ENCODE data around the gene GRHPR.
"Not testable (repeated sequence)": the region's sequence is repeated elsewhere in the genome, so short reads cannot be mapped to it uniquely, and the experiment has no call there.

Gene GRHPR

GRCh38 chr9:37383393-37383792 lies 39.1 kb upstream of the GRHPR start:
- H3K36me3 ChIP-seq (ENCODE audit: control insufficient read depth, insufficient read depth, low read length): no peaks in the 10 kb centered on the region
- H3K27ac ChIP-seq (ENCODE audit: low read depth, low read length): no peak overlapping the region
- no peaks in the 10 kb centered on the region for H3K4me1 ChIP-seq (ENCODE audit: control insufficient read depth, insufficient read depth, low read length)
- H3K27me3 ChIP-seq (ENCODE audit: control insufficient read depth, insufficient read depth, low read length): no peaks in the 10 kb centered on the region
- no peak overlapping the region for H3K4me3 ChIP-seq (ENCODE audit: low read length)
- no peak overlapping the region for H3K9ac ChIP-seq (ENCODE audit: low read length)

- Histone ChIP-seq H3K27me3 (ENCODE audit: control insufficient read depth, insufficient read depth, low read length) (no peaks in the 10 kb centered on the region), H3K36me3 (ENCODE audit: control insufficient read depth, insufficient read depth, low read length) (no peaks in the 10 kb centered on the region), H3K9ac (ENCODE audit: low read length) (no peak overlapping the region), H3K4me3 (ENCODE audit: low read length) (no peak overlapping the region), H3K4me1 (ENCODE audit: control insufficient read depth, insufficient read depth, low read length) (no peaks in the 10 kb centered on the region), H3K27ac (ENCODE audit: low read depth, low read length) (no peak overlapping the region)
Observed at GRCh38 chr9:37383876-37384746, 38.4 kb upstream of the GRHPR start.

- Histone ChIP-seq H3K27me3 (ENCODE audit: control insufficient read depth, insufficient read depth, low read length) (no peaks in the 10 kb centered on the region), H3K27ac (ENCODE audit: low read depth, low read length) (no peak overlapping the region), H3K36me3 (ENCODE audit: control insufficient read depth, insufficient read depth, low read length) (no peaks in the 10 kb centered on the region), H3K4me1 (ENCODE audit: control insufficient read depth, insufficient read depth, low read length) (no peaks in the 10 kb centered on the region), H3K4me3 (ENCODE audit: low read length) (no peak overlapping the region), H3K9ac (ENCODE audit: low read length) (no peak overlapping the region)
Observed at GRCh38 chr9:37385286-37385685, 37.2 kb upstream of the GRHPR start.

GRCh38 chr9:37386988-37387387 lies 35.5 kb upstream of the GRHPR start:
- no peak overlapping the region for H3K27ac ChIP-seq (ENCODE audit: low read depth, low read length)
- no peak overlapping the region for H3K4me3 ChIP-seq (ENCODE audit: low read length)
- H3K4me1 ChIP-seq (ENCODE audit: control insufficient read depth, insufficient read depth, low read length): no peaks in the 10 kb centered on the region
- no peaks in the 10 kb centered on the region for H3K36me3 ChIP-seq (ENCODE audit: control insufficient read depth, insufficient read depth, low read length)
- H3K9ac ChIP-seq (ENCODE audit: low read length): no peak overlapping the region
- no peaks in the 10 kb centered on the region for H3K27me3 ChIP-seq (ENCODE audit: control insufficient read depth, insufficient read depth, low read length)

GRCh38 chr9:37390759-37391158 lies 31.7 kb upstream of the GRHPR start:
- Histone ChIP-seq H3K27ac (ENCODE audit: low read depth, low read length) (no peak overlapping the region), H3K9ac (ENCODE audit: low read length) (no peak overlapping the region), H3K4me1 (ENCODE audit: control insufficient read depth, insufficient read depth, low read length) (no peaks in the 10 kb centered on the region), H3K27me3 (ENCODE audit: control insufficient read depth, insufficient read depth, low read length) (no peaks in the 10 kb centered on the region), H3K36me3 (ENCODE audit: control insufficient read depth, insufficient read depth, low read length) (no peaks in the 10 kb centered on the region), H3K4me3 (ENCODE audit: low read length) (no peak overlapping the region)

GRCh38 chr9:37392272-37392671 lies 30.2 kb upstream of the GRHPR start:
- H3K4me3 ChIP-seq (ENCODE audit: low read length): no peak overlapping the region
- no peaks in the 10 kb centered on the region for H3K36me3 ChIP-seq (ENCODE audit: control insufficient read depth, insufficient read depth, low read length)
- H3K4me1 ChIP-seq (ENCODE audit: control insufficient read depth, insufficient read depth, low read length): no peaks in the 10 kb centered on the region
- H3K27ac ChIP-seq (ENCODE audit: low read depth, low read length): no peak overlapping the region
- no peaks in the 10 kb centered on the region for H3K27me3 ChIP-seq (ENCODE audit: control insufficient read depth, insufficient read depth, low read length)
- H3K9ac ChIP-seq (ENCODE audit: low read length): no peak overlapping the region

- H3K36me3 ChIP-seq (ENCODE audit: control insufficient read depth, insufficient read depth, low read length): no peaks in the 10 kb centered on the region
- no peak overlapping the region for H3K9ac ChIP-seq (ENCODE audit: low read length)
- H3K4me3 ChIP-seq (ENCODE audit: low read length): no peak overlapping the region
- H3K27me3 ChIP-seq (ENCODE audit: control insufficient read depth, insufficient read depth, low read length): no peaks in the 10 kb centered on the region
- H3K4me1 ChIP-seq (ENCODE audit: control insufficient read depth, insufficient read depth, low read length): no peaks in the 10 kb centered on the region
- no peak overlapping the region for H3K27ac ChIP-seq (ENCODE audit: low read depth, low read length)
Observed at GRCh38 chr9:37395229-37395628, 27.3 kb upstream of the GRHPR start.

GRCh38 chr9:37395663-37396062 lies 26.8 kb upstream of the GRHPR start:
- no peaks in the 10 kb centered on the region for H3K4me1 ChIP-seq (ENCODE audit: control insufficient read depth, insufficient read depth, low read length)
- no peaks in the 10 kb centered on the region for H3K36me3 ChIP-seq (ENCODE audit: control insufficient read depth, insufficient read depth, low read length)
- no peak overlapping the region for H3K9ac ChIP-seq (ENCODE audit: low read length)
- H3K4me3 ChIP-seq (ENCODE audit: low read length): no peak overlapping the region
- no peak overlapping the region for H3K27ac ChIP-seq (ENCODE audit: low read depth, low read length)
- H3K27me3 ChIP-seq (ENCODE audit: control insufficient read depth, insufficient read depth, low read length): no peaks in the 10 kb centered on the region

- not testable (repeated sequence) for H3K4me1 ChIP-seq (ENCODE audit: control insufficient read depth, insufficient read depth, low read length); H3K36me3 ChIP-seq (ENCODE audit: control insufficient read depth, insufficient read depth, low read length); H3K4me3 ChIP-seq (ENCODE audit: low read length); H3K27ac ChIP-seq (ENCODE audit: low read depth, low read length); H3K9ac ChIP-seq (ENCODE audit: low read length); H3K27me3 ChIP-seq (ENCODE audit: control insufficient read depth, insufficient read depth, low read length)
Observed at GRCh38 chr9:37397948-37398347, 24.5 kb upstream of the GRHPR start.

GRCh38 chr9:37398464-37399025 lies 24.0 kb upstream of the GRHPR start:
- H3K4me3 ChIP-seq (ENCODE audit: low read length): no peak overlapping the region
- no peak overlapping the region for H3K9ac ChIP-seq (ENCODE audit: low read length)
- H3K36me3 ChIP-seq (ENCODE audit: control insufficient read depth, insufficient read depth, low read length): no peaks in the 10 kb centered on the region
- H3K4me1 ChIP-seq (ENCODE audit: control insufficient read depth, insufficient read depth, low read length): no peaks in the 10 kb centered on the region
- H3K27ac ChIP-seq (ENCODE audit: low read depth, low read length): no peak overlapping the region
- no peaks in the 10 kb centered on the region for H3K27me3 ChIP-seq (ENCODE audit: control insufficient read depth, insufficient read depth, low read length)

- Histone ChIP-seq H3K4me3 (ENCODE audit: low read length) (no peak overlapping the region), H3K9ac (ENCODE audit: low read length) (no peak overlapping the region), H3K27me3 (ENCODE audit: control insufficient read depth, insufficient read depth, low read length) (no peaks in the 10 kb centered on the region), H3K27ac (ENCODE audit: low read depth, low read length) (no peak overlapping the region), H3K4me1 (ENCODE audit: control insufficient read depth, insufficient read depth, low read length) (no peaks in the 10 kb centered on the region), H3K36me3 (ENCODE audit: control insufficient read depth, insufficient read depth, low read length) (no peaks in the 10 kb centered on the region)
Observed at GRCh38 chr9:37399336-37399735, 23.2 kb upstream of the GRHPR start.

- H3K9ac ChIP-seq (ENCODE audit: low read length): no peak overlapping the region
- H3K27me3 ChIP-seq (ENCODE audit: control insufficient read depth, insufficient read depth, low read length): no peaks in the 10 kb centered on the region
- H3K4me3 ChIP-seq (ENCODE audit: low read length): no peak overlapping the region
- no peaks in the 10 kb centered on the region for H3K4me1 ChIP-seq (ENCODE audit: control insufficient read depth, insufficient read depth, low read length)
- H3K27ac ChIP-seq (ENCODE audit: low read depth, low read length): no peak overlapping the region
- H3K36me3 ChIP-seq (ENCODE audit: control insufficient read depth, insufficient read depth, low read length): no peaks in the 10 kb centered on the region
Observed at GRCh38 chr9:37404590-37404989, 17.9 kb upstream of the GRHPR start.

- Histone ChIP-seq H3K36me3 (ENCODE audit: control insufficient read depth, insufficient read depth, low read length) (no peaks in the 10 kb centered on the region), H3K4me3 (ENCODE audit: low read length) (no peak overlapping the region), H3K9ac (ENCODE audit: low read length) (no peak overlapping the region), H3K4me1 (ENCODE audit: control insufficient read depth, insufficient read depth, low read length) (no peaks in the 10 kb centered on the region), H3K27me3 (ENCODE audit: control insufficient read depth, insufficient read depth, low read length) (no peaks in the 10 kb centered on the region), H3K27ac (ENCODE audit: low read depth, low read length) (no peak overlapping the region)
Observed at GRCh38 chr9:37405350-37405749, 17.1 kb upstream of the GRHPR start.

Measured in rectal smooth muscle tissue (tissue), 1 donor.